BLaER1 (cell line): ENCODE measurements around the gene SPATA25.

Experiments used
- H3K27ac ChIP-seq: shearing (Covaris generic); formaldehyde crosslinking; 2 replicates; pipeline ENCODE4 v1.8.1; 2022
- H3K27me3 ChIP-seq: shearing (Covaris generic); formaldehyde crosslinking; 2 replicates; pipeline ENCODE4 v1.8.1; 2022
- H3K36me3 ChIP-seq: shearing (Covaris generic); formaldehyde crosslinking; 2 replicates; pipeline ENCODE4 v1.8.1; 2022
- H3K4me1 ChIP-seq: shearing (Covaris generic); formaldehyde crosslinking; 2 replicates; pipeline ENCODE4 v1.8.1; 2022
- H3K4me2 ChIP-seq: shearing (Covaris generic); formaldehyde crosslinking; 2 replicates; pipeline ENCODE4 v1.8.1; 2022
- H3K4me3 ChIP-seq: shearing (Covaris generic); formaldehyde crosslinking; 2 replicates; pipeline ENCODE4 v1.8.1; 2022
- H3K9ac ChIP-seq: shearing (Covaris generic); formaldehyde crosslinking; 2 replicates; pipeline ENCODE4 v1.8.1; 2022
- H3K9me3 ChIP-seq: shearing (Covaris generic); formaldehyde crosslinking; 2 replicates; pipeline ENCODE4 v1.8.1; 2022
- H4K20me1 ChIP-seq: shearing (Covaris generic); formaldehyde crosslinking; 2 replicates; pipeline ENCODE4 v1.8.1; 2022
- Cebpa-rat ChIP-seq: shearing (Covaris generic); IDR thresholded peaks from 2 replicates; pipeline ENCODE4 v1.8.1; 2022

The SPATA25 gene

GRCh38 chr20:45924391-45925261 lies 37.2 kb upstream of the SPATA25 start:
- TF ChIP-seq Cebpa-rat, result no peak
- no peak overlapping the region for H3K4me2 ChIP-seq
- peaks cover 8% of the 10 kb centered on the region for H3K4me1 ChIP-seq
- no peaks in the 10 kb centered on the region for H3K36me3 ChIP-seq
- H3K9ac ChIP-seq, result no peak overlapping the region
- H3K27ac ChIP-seq, result no peak overlapping the region
- H4K20me1 ChIP-seq, result no peaks in the 10 kb centered on the region
- H3K4me3 ChIP-seq, result no peak overlapping the region
- H3K27me3 ChIP-seq, result no peaks in the 10 kb centered on the region
- H3K9me3 ChIP-seq, result no peaks in the 10 kb centered on the region

DNA sequence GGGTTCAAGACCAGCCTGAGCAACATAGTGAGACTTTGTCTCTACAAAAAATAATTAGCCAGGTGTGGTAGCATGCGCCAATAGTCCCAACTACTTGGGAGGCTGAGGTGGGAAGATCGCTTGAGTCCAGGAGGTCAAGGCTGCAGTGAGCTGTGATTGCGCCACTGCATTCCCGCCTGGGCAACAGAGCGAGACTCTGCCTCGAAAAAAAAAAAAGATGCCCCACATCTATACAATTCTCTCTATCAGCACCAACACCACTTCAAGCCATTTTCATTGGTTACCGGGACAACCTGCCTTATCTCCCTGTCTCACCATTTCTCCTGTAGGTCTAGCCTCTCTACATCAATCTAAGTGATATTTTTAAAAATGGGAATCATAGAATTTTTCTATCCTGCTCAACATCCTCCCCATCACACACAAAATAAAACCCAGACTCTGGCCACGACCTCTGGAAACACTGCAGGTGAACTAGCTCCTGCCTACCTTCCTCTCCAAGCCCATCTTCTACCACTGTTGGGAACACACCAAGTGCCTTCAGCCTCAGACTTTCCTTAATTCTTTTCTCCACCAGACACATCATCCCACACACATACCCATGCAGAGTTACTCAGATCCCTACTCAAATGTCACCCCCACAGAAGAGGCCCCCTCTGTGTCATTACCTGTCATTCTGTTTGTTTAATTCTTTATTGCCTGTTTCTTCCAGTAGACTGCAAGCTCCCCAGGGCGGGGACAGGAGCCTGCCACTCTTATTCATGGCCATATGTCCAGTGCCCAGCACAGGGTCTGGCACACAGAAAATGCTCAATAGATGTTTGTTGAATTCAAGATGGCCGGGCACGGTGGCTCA lies 34.1 kb upstream of the SPATA25 start:
- H4K20me1 ChIP-seq, result no peaks in the 10 kb centered on the region
- H3K4me2 ChIP-seq, result no peak overlapping the region
- peaks cover 8% of the 10 kb centered on the region for H3K4me1 ChIP-seq
- no peaks in the 10 kb centered on the region for H3K9me3 ChIP-seq
- H3K4me3 ChIP-seq, result no peak overlapping the region
- H3K9ac ChIP-seq, result no peak overlapping the region
- H3K27me3 ChIP-seq, result no peaks in the 10 kb centered on the region
- TF ChIP-seq Cebpa-rat, result no peak
- no peaks in the 10 kb centered on the region for H3K36me3 ChIP-seq
- no peak overlapping the region for H3K27ac ChIP-seq

DNA sequence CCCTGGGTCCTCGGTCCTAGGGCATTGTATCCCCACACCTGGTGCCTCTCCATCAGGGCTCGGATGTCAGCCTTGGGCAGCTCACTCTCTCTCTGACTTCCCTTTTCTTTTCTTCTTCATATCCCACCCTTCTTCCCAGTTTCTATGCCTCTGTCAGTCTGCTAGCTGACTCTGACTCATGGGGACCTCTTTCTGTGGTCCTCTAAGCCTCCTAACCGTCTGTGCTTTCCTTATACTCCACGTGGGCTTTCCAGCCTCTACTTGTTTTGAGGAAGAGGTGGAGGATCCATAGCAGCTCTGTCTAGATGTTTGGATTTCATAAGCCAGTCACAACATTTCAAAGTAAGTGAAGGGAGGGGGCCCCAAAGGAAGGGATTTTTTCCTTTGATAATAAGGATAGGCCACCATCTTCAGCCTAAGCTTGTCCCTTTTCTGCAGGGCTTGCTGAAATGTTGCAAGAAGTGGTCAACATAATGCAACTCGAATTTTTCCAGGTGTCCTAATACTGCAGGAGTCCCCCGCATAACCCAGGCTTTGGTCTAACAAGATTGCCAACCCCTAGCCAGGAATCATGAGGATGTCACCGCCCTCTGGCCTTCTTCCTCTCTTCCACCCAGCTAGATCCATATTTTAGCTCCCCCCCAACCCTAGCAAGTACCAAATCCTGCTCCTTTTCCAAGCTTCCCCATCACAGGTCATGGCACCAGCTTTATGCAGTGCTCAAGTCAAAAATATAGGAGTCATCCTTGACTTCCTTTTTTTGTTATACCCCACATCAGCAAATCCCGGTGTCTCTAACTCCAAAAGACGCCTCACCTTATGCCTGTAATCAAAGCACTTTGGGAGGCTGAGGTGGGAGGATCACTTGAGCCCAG lies 33.3 kb upstream of the SPATA25 start:
- TF ChIP-seq Cebpa-rat, result no peak
- no peak overlapping the region for H3K4me3 ChIP-seq
- H3K9me3 ChIP-seq, result no peaks in the 10 kb centered on the region
- no peak overlapping the region for H3K4me2 ChIP-seq
- H3K27ac ChIP-seq, result no peak overlapping the region
- no peaks in the 10 kb centered on the region for H3K36me3 ChIP-seq
- H3K27me3 ChIP-seq, result no peaks in the 10 kb centered on the region
- peaks cover 8% of the 10 kb centered on the region for H3K4me1 ChIP-seq
- no peaks in the 10 kb centered on the region for H4K20me1 ChIP-seq
- H3K9ac ChIP-seq, result no peak overlapping the region

DNA sequence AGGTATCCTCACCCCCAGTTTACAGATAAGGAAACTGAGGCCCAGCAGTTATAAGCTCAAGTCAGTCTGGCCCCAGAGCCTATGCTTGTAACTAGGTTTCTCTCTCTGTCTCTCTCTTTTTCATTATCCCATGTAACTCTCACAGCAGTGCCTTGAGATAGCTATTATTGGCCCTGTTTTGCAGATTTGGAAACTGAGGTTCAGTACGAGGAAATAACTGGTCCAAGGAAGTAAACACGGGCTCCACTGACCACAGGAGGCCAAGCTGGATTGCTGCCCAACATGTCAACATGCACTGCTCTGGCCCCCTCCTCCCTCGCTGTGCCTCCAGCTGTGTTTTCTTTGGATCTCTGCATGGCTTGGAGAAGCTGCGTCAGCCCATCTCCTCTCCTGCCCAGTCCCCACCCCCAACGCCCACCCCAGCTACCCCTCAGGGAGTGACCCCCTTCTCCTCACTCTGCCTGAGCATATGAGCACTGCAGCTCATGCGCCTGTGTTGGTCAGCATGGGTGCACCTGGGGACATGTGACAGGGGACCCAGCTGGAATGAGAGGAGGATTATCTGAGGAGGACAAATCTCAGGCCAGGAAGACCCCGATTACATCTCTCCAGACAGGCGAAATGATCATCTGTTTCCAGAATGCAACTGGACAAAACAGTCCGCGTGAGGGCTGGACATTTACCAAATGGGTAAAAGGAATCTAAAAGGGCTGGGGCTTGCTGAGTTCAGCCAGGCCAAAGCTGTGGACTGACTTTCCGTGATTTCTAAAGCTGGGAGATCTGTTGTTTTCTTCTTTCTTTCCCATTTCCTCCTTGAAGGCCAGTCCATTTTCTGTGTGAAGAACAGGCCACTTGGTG lies 32.3 kb upstream of the SPATA25 start:
- no peak overlapping the region for H3K4me2 ChIP-seq
- H3K4me1 ChIP-seq, result peaks cover 8% of the 10 kb centered on the region
- H3K27me3 ChIP-seq, result no peaks in the 10 kb centered on the region
- H3K9ac ChIP-seq, result no peak overlapping the region
- no peaks in the 10 kb centered on the region for H4K20me1 ChIP-seq
- no peak overlapping the region for H3K27ac ChIP-seq
- H3K9me3 ChIP-seq, result no peaks in the 10 kb centered on the region
- no peak for TF ChIP-seq Cebpa-rat
- no peak overlapping the region for H3K4me3 ChIP-seq
- no peaks in the 10 kb centered on the region for H3K36me3 ChIP-seq

DNA sequence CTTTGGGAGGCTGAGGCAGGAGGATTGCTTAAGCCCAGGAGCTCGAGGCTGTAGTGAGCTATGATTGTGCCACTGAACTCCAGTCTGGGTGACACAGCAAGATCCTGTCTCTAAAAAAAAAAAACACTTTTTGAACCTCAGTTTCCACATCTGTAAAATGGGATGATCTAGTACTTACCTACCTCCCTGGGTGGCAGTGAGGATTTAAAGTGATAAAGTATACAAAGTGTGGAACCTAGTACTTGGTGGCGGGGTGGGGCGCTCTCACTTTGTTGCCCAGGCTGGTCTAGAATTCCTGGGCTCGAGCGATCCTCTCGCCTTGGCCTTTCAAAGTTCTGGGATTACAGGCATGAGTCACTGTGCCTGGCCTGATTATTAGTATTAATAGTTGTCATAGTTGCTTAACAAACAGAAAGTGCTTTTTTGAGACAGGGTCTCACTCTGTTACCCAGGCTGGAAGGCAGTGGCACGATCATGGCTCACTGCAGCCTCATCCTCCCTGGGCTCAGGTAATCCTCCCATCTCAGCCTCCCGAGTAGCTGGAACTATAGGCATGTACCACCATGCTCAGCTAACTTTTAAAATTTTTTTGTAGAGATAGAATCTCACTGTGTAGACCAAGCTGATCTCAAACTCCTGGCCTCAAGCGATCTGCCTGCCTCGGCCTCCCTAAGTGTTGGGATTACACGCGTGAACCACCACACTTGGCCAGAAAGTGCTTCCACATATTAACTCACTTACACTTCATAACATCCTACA lies 31.5 kb upstream of the SPATA25 start:
- no peak overlapping the region for H3K4me2 ChIP-seq
- H3K4me3 ChIP-seq, result no peak overlapping the region
- no peak overlapping the region for H3K9ac ChIP-seq

DNA sequence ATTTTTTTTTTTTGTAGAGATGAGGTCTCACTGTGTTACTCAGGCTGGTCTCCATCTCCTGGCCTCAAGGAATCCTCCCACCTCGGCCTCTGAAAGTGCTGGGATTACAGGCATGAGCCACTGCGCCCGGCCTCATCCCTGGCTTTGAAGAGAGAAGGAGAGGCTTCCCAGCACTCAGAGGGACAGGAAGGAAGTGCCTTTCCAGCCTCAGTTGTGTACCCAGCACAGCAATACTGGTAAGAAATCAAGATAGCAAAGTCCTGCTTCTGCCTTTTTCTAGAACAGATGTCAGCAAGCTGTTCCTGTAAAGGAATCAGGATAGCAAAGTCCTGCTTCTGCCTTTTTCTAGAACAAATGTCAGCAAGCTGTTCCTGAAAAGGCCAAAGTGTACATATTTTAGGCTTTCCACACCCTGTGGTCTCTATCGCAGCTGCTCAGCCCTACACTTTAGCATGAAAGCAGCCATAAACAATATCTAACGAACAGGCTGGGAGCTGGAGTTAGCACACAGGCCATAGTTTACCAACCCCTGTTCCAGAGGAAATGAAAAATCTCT lies 30.8 kb upstream of the SPATA25 start:
- peaks cover 6% of the 10 kb centered on the region; the same call in 1 of the 2 replicates for H3K27me3 ChIP-seq
- H3K9ac ChIP-seq, result no peak overlapping the region
- no peak for TF ChIP-seq Cebpa-rat
- no peaks in the 10 kb centered on the region for H3K9me3 ChIP-seq
- H3K36me3 ChIP-seq, result no peaks in the 10 kb centered on the region
- H3K4me1 ChIP-seq, result peaks cover 8% of the 10 kb centered on the region
- H3K4me3 ChIP-seq, result no peak overlapping the region
- no peak overlapping the region for H3K4me2 ChIP-seq
- no peak overlapping the region for H3K27ac ChIP-seq
- no peaks in the 10 kb centered on the region for H4K20me1 ChIP-seq

More for the DNA sequence above, 31.5 kb upstream of the SPATA25 start:
- TF ChIP-seq Cebpa-rat, result no peak
- H3K4me1 ChIP-seq, result peaks cover 8% of the 10 kb centered on the region
- H3K27ac ChIP-seq, result no peak overlapping the region
- H3K36me3 ChIP-seq, result no peaks in the 10 kb centered on the region
- no peaks in the 10 kb centered on the region for H3K9me3 ChIP-seq
- peaks cover 3% of the 10 kb centered on the region; the same call in 1 of the 2 replicates for H3K27me3 ChIP-seq
- H4K20me1 ChIP-seq, result no peaks in the 10 kb centered on the region

DNA sequence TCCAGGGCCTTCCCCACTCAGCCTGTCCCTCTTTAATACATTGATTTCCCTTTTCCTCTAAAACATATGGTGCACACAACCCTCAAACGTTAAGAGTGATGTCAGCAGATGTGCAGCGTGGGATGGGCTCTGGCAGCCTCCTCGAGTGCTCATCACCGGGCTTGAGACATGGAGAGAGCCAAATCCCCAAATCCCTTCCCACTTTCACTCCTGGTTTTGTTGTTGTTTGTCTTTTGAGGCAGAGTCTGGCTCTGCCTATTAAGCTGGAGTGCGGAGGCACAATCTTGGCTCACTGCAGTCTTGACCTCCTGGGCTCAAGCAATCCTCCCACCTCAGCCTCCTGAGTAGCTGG lies 30.3 kb upstream of the SPATA25 start:
- peaks cover 8% of the 10 kb centered on the region for H3K4me1 ChIP-seq

GRCh38 chr20:45913116-45913515 lies 25.7 kb upstream of the SPATA25 start:
- no peak overlapping the region for H3K27ac ChIP-seq
- H3K9me3 ChIP-seq, result no peaks in the 10 kb centered on the region
- no peak for TF ChIP-seq Cebpa-rat
- H3K9ac ChIP-seq, result no peak overlapping the region
- H4K20me1 ChIP-seq, result no peaks in the 10 kb centered on the region
- peaks cover 25% of the 10 kb centered on the region for H3K27me3 ChIP-seq
- no peak overlapping the region for H3K4me2 ChIP-seq
- peaks cover 33% of the 10 kb centered on the region for H3K4me1 ChIP-seq
- H3K4me3 ChIP-seq, result no peak overlapping the region
- H3K36me3 ChIP-seq, result no peaks in the 10 kb centered on the region

More for the DNA sequence above, 30.3 kb upstream of the SPATA25 start:
- no peaks in the 10 kb centered on the region for H4K20me1 ChIP-seq
- no peaks in the 10 kb centered on the region for H3K36me3 ChIP-seq
- no peaks in the 10 kb centered on the region for H3K9me3 ChIP-seq
- H3K27me3 ChIP-seq, result peaks cover 7% of the 10 kb centered on the region
- H3K9ac ChIP-seq, result no peak overlapping the region
- H3K4me3 ChIP-seq, result no peak overlapping the region
- no peak overlapping the region for H3K4me2 ChIP-seq
- TF ChIP-seq Cebpa-rat, result no peak
- H3K27ac ChIP-seq, result no peak overlapping the region
